Omental fat pad (tissue), 4 donors: Measurements from ENCODE around the gene MLH1. TPM values are rescaled to one million over a fixed set of nuclear protein-coding genes. Genes with fewer than 3 reads are reported as not detected.
"Not testable (repeated sequence)": the region's sequence is repeated elsewhere in the genome, so short reads cannot be mapped to it uniquely, and the experiment has no call there.

Experiments used
- ATAC-seq: fragments of 150-250 bp; one replicate; pipeline ENCODE4 v1.9.1; 2016; ENCODE audit warnings: mild to moderate bottlenecking, moderate library complexity; ENCODE audit not compliant: low FRiP score
- DNase-seq: peaks from one replicate; pipeline ENCODE4 v3.0.0-alpha.2; 2019; ENCODE audit warnings: low spot score
- total RNA-seq, 4 donors: library from RNA; depleted of rRNA; stranded (reverse); fragments of >200 nt; gene quantifications; one replicate each; pipeline ENCODE4 v1.1.0, GENCODE V29; 2016
- TF ChIP-seq, protein P1 (sequence below), 3 donors: fragments of 450-650 bp; IDR thresholded peaks; one replicate each; pipeline ENCODE4 v1.5.1; 2016 to 2017; ENCODE audit warnings: antibody characterized with exemption in 3 of 3, mild to moderate bottlenecking in 3 of 3, moderate library complexity in 2 of 3

MLH1 gene
- 10 to 100 TPM; 23.2 to 30.3 (median 28.6) TPM for total RNA-seq

DNA sequence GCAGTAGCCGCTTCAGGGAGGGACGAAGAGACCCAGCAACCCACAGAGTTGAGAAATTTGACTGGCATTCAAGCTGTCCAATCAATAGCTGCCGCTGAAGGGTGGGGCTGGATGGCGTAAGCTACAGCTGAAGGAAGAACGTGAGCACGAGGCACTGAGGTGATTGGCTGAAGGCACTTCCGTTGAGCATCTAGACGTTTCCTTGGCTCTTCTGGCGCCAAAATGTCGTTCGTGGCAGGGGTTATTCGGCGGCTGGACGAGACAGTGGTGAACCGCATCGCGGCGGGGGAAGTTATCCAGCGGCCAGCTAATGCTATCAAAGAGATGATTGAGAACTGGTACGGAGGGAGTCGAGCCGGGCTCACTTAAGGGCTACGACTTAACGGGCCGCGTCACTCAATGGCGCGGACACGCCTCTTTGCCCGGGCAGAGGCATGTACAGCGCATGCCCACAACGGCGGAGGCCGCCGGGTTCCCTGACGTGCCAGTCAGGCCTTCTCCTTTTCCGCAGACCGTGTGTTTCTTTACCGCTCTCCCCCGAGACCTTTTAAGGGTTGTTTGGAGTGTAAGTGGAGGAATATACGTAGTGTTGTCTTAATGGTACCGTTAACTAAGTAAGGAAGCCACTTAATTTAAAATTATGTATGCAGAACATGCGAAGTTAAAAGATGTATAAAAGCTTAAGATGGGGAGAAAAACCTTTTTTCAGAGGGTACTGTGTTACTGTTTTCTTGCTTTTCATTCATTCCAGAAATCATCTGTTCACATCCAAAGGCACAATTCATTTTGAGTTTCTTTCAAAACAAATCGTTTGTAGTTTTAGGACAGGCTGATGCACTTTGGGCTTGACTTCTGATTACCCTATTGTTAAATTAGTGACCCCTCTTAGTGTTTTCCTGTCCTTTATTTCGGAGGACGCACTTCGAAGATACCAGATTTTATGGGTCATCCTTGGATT, at the start of gene MLH1:
TSS of gene MLH1 (plus strand) at position 193 of the 958 bp plus-strand sequence. CDS start at position 223, 30 bp downstream.
- TF ChIP-seq, protein P1, sequence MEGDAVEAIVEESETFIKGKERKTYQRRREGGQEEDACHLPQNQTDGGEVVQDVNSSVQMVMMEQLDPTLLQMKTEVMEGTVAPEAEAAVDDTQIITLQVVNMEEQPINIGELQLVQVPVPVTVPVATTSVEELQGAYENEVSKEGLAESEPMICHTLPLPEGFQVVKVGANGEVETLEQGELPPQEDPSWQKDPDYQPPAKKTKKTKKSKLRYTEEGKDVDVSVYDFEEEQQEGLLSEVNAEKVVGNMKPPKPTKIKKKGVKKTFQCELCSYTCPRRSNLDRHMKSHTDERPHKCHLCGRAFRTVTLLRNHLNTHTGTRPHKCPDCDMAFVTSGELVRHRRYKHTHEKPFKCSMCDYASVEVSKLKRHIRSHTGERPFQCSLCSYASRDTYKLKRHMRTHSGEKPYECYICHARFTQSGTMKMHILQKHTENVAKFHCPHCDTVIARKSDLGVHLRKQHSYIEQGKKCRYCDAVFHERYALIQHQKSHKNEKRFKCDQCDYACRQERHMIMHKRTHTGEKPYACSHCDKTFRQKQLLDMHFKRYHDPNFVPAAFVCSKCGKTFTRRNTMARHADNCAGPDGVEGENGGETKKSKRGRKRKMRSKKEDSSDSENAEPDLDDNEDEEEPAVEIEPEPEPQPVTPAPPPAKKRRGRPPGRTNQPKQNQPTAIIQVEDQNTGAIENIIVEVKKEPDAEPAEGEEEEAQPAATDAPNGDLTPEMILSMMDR (IDR thresholded peaks at IDR 0.05): no peak
- peak; percentile 99 for ATAC-seq
- peak; percentile 97 for DNase-seq

DNA sequence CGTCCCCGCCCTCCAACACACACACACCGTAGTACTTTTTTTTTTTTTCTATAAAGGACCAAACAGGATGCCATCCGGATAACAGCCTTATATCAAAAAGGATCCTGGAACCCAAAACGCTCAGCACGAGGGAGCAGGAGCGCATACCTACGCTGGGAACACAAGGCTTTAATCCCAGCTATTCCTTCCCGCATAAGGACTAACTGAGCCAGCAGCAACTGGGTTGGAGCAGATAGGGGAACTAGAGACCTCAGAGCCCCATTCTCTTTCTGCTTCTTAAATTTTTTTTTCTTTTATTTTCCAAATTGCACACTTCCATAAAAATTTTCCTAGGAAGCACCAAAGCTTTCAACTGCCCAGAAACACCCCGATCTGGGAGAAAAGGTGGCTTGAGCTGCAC, 49.7 kb upstream of the MLH1 start:
- no peak for DNase-seq
- ATAC-seq: no peak
- TF ChIP-seq, protein P1 (IDR thresholded peaks at IDR 0.05): no peak

DNA sequence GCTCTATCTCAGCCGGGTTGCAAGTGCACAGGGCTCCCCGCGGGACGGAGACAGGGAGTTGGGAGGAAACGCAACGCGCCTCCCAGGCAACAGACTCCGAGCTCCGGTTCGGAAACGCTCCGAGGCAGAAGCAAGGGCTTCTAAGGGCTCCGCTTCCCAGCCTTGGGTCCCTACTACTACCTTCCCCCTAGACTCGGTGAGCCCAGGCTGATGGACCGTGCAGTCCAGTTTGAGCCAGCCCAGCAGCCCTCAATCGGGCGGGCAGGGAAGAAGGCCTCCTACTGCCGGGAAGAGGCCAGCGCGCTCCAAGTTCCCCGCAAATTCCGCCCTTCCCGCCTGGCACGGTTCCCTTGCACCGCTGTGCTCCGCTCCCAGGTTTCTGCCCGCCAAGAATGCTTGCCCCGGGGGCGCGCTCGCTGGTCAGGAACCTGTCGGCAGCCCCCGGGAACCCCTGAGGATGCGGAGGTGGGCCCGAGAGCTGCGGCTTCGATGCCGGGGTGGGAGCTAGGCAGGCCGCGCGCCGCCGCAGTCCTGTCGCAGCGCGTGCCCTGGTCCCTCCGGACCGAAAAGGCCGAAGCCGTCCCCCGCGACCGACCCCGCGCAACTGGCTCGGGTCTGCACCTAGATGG, 49.2 kb upstream of the MLH1 start:
- DNase-seq: peak; percentile 42
- TF ChIP-seq, protein P1 (IDR thresholded peaks at IDR 0.05): no peak
- ATAC-seq: peak; percentile 88

DNA sequence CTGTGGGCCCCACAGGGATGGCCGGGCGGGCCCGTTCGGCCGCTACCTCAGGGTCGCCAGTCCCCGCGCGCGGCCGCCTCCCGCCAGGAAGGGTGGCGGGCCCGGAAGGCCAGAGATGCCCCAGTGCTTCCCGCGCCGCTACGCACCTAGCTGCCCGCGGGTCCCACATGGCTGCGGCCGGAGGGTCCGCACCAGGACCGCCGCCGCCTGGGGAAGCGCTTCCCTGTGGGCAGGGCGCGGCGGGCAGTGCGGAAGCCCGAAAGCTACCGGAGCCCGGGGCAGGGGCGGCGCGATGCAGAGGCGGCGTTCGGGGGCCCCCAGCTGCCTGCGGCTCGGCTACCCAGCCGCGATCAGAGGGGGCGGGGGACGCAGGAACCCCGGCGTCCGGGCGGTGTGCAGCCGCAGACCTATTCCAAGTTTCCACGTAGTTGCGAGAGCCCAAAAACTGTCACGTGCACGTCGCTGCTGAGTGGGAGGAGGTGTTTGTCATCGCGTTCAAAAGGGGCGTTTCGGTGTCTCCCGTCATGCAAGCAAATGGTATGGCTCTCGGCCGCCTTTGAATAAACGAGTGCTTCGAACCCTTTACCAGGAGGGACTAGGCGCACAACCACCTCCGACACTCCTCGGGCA, 48.6 kb upstream of the MLH1 start, which contains the start of gene TRANK1:
TSS of gene TRANK1 (minus strand) at position 414 of the 630 bp plus-strand sequence. CDS start at position 169, 245 bp downstream.
- TF ChIP-seq, protein P1 (IDR thresholded peaks at IDR 0.05): no peak
- ATAC-seq (peak; percentile 41), DNase-seq (peak; percentile 30)

DNA sequence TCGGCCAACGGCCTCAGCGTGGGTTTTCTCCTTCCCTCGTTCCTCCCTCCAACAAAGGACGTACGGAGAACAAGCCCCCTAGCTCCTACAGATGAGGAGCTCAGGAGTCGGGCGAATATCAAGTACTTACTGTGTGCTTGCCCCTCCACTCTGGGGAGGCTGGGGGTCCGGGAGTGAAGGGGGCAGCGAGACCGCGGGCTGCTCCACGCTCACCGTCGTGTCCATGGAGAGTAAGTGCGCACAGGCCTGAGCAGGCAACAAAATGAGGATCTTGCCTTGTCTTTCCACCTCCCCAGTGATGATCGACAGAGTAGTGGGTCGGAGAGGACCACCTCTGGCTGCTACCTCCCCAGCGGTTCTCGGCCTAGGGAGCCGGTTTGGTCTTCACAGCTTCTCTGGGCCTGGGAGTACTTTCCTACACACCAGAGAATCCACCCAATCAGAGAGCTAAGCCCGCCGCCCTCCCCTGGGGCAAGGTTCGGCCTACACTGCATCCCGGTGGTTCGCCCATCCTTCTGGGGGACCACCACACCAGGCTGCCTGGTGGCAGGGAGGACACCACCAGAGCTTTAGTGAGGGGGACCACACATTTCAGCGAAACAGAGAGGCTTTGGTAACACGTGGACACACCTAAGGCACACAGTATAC, 47.9 kb upstream of the MLH1 start:
- ATAC-seq (no peak), DNase-seq (no peak)
- TF ChIP-seq, protein P1 (IDR thresholded peaks at IDR 0.05): no peak

DNA sequence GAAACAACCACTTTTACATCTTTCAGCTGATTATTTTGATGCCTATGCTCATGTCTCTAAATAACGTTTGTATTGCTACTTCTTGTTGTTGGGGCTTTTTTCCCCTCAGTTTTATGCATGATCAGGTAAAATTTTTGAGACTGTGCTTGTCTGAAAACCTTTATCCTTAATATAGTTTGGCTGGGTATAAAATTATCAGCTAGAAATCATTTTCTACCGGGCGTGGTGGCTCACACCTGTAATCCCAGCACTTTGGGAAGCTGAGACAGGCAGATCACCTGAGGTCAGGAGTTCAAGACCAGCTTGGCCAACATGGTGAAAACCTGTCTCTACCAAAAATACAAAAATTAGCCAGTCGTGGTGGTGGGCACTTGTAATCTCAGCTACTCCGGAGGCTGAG, 45.5 kb upstream of the MLH1 start:
- not testable (repeated sequence) for DNase-seq, ATAC-seq
